Measurements from ENCODE around the gene LYAR. TPM values are rescaled to one million over a fixed set of nuclear protein-coding genes. Genes with fewer than 3 reads are reported as not detected.

The LYAR gene
- total RNA-seq, 1 experiment from 2014 or later: 58.7 TPM

DNA sequence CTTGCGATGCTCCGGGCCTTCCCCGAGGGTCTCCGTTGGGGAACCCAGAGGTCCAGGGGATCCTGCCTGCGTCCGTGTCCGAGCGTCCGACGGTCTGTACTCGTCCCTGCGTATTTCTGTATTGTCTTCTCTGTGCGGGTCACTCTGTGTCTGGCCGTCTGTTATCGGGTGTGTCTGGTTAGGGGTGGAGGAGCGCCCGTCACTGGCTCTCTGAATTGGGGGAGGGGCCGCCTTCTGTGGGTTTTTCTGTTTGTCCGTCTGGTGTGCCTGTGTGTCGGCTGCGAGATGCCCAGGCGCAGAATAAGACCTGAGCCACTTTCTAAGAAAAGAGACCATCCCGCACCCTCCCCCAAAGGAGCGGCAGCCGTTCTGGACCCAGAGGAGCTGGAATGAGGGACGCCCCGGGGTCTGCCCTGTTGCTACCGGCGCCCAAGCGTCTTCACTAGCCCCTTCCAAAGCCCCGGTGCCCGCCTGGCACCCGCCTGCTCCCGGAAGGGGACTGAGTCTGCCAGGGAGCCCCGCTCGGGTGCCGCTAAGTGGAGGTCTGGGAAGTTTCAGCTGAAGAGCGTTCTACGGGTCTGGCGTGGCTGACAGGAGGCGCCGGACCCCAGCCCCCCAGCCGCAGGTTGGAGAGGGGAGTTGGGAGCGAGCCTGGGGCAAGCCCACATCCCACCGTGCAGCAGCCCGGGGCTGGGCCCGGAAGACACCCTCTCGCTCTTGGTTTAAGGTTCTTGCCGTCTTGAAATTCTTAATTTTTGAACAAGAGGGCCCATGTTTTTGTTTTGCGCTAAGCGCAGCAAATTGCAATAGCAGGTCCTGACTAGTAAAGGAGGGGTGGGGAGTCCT lies 62.2 kb downstream of the LYAR start:
- DNase-seq (ENCODE audit: low spot score): no peak
- in situ Hi-C loops (cut with HindIII; ENCODE audit: low sequenced_read_pairs): no loop called here

DNA sequence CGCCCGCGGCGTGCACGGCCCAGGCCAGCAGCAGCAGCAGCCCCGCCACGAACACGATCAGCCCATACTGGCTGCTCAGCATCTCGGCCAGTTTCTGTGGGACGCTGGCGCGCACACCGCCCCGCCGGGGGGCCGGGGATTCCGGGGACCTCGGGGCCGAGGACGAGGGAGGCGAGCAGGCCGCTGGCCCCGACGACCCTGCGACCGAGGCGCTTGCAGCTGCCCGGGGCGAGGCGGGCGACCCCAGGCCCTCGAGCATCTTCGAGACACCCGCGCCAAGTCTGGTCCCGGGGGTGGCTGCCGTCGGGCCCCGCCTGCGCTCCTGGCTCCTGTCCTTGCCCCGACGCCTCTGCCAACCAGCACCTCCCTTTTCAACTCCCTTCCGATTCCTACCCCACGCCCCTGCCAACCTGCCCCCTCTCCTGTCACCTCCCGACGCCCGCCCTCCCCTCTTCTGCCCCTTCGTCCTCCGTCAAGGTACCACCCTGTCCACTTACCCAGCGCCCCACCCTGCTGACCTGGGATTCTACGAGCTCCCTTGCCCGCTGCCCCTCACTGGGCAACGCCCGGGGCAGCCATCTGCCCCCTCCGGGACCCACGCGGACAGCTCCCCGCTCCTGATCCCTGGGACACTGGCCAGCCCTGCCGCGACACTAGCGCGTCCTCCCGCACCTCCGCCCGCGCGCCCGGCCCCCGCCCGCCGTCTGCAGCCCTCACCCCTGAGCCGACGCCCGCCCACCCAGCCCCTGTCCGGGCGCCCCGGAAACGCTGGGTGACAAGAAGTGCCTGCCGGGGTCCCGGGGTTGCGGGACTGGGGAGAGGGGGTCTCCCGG lies 63.1 kb downstream of the LYAR start, which contains the start of gene OTOP1:
Gene OTOP1, minus strand, starts transcription at position 324 of the 833 bp plus-strand sequence. Its CDS starts 65 bp downstream, at position 259.
- DNase-seq (ENCODE audit: low spot score): no peak

DNA sequence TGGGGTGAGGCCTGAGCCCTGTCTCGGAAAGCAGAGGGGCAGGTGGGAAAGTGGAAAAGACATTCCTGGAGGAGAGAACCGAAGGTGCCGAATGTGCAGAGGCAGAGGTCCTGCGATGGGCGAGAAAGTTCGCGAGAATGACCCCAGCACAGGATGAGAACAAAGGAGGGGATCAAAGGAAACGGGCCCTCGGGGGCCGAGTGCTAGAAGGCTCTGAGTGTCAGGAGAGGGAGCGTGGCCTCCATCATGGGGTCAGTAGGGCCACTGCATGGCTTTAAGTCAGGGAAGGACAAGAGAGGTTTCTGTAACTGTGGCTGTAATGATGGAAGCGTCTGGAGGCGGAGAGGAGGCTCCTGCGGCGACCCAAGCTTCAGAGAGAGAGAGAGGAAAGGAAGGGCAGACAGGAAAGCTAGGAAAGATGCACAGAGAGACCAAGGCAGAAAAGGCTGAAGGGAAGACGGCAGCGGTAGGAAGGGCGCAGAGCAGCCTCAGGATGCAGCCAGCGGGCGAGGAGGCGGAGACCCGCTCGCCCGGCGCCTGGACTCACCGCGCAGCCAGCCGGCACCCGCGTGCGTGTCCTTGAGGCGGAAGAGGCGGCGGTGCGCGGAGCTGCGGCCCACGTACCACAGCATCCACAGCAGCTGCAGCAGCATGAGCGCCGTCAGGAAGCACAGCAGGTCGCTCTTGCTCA lies 63.9 kb downstream of the LYAR start:
- in situ Hi-C loops (cut with HindIII; ENCODE audit: low sequenced_read_pairs): no loop called here

More for the DNA sequence above, 63.1 kb downstream of the LYAR start, which contains the start of gene OTOP1:
- in situ Hi-C loops (cut with HindIII; ENCODE audit: low sequenced_read_pairs): no loop called here

More for the DNA sequence above, 63.9 kb downstream of the LYAR start:
- no peak for DNase-seq (ENCODE audit: low spot score)

Other genes starting within 250 kb of the LYAR start
- gene OTOP1, start 63.2 kb downstream of the LYAR start, total RNA-seq (2014; rRNA removed; shearing (Covaris generic)): not detected in 2 replicates
- 51.1 and 89.3 TPM in 2 replicates for gene TMEM128, start 41.9 kb downstream of the LYAR start, total RNA-seq (2014; rRNA removed; shearing (Covaris generic))
- gene ZBTB49, start 97 bp upstream of the LYAR start, total RNA-seq (2014; rRNA removed; shearing (Covaris generic)): 2.5 and 3.8 TPM in 2 replicates
- 33.8 and 37.9 TPM in 2 replicates for gene NSG1, start 96.9 kb upstream of the LYAR start, total RNA-seq (2014; rRNA removed; shearing (Covaris generic))

Data from G401 (cell line).